B cell (primary cell): Measurements from ENCODE around the gene XPNPEP2. TPM values are rescaled to one million over a fixed set of nuclear protein-coding genes. Genes with fewer than 3 reads are reported as not detected.

Experiments used
- ATAC-seq: fragments of 200-7000 bp; cut with Tn5 transposase; one replicate; pipeline ENCODE4 v1.10.0; 2021; ENCODE audit warnings: low read depth, mild to moderate bottlenecking, moderate number of reproducible peaks, moderate library complexity
- CTCF ChIA-PET: fragments of 350-600 bp; sonication (Branson Sonifier 250); formaldehyde crosslinking; loops from one replicate; lab custom pipeline; 2021; ENCODE audit warnings: antibody characterized with exemption, inconsistent platforms; lab: Charles Lee
- POLR2A ChIA-PET: fragments of 350-600 bp; sonication (Branson Sonifier 250); formaldehyde crosslinking; loops from one replicate; lab custom pipeline; 2021; ENCODE audit warnings: antibody characterized with exemption; lab: Charles Lee
- DNase-seq: peaks from one replicate; pipeline ENCODE4 v3.0.0; 2013
- H2AFZ ChIP-seq: 2 replicates; pipeline ENCODE4 v1.6.1; 2012; ENCODE audit warnings: mild to moderate bottlenecking, low read depth, low read length; ENCODE audit not compliant: insufficient read depth, poor library complexity, severe bottlenecking
- H3K27ac ChIP-seq, 2 donors: 1 replicate in 1 of 2; 2 replicates in 1 of 2; pipeline ENCODE4 v1.5.1; 2012 to 2013; ENCODE audit warnings: low read length in 2 of 2, mild to moderate bottlenecking in 2 of 2, moderate library complexity in 1 of 2
- H3K27me3 ChIP-seq, 4 experiments: fragments of 200-600 bp in 1 of 4; sonication (generic) in 1 of 4; replicated peaks in 1 of 4; 1 replicate in 2 of 4; 2 replicates in 2 of 4; pipeline versions ENCODE4 v1.6.1 to v1.7.0; 2013 to 2016; ENCODE audit warnings: low read length in 3 of 4, mild to moderate bottlenecking in 2 of 4, mixed read lengths in 1 of 4, moderate library complexity in 1 of 4; ENCODE audit not compliant: insufficient read depth in 4 of 4, control insufficient read depth in 3 of 4; ENCODE audit errors: control extremely low read depth in 1 of 4
- H3K36me3 ChIP-seq, 2 experiments: replicated peaks in 1 of 2; 1 replicate in 1 of 2; 2 replicates in 1 of 2; pipeline versions ENCODE4 v1.6.1 to v1.7.1; 2013; ENCODE audit warnings: low read length in 1 of 2; ENCODE audit not compliant: insufficient read depth in 2 of 2, control insufficient read depth in 1 of 2; ENCODE audit errors: control extremely low read depth in 1 of 2, extremely low read depth in 1 of 2
- H3K4me1 ChIP-seq, 2 donors: fragments of 200-600 bp in 1 of 2; sonication (generic) in 1 of 2; 1 replicate in 1 of 2; 2 replicates in 1 of 2; pipeline versions ENCODE4 v1.5.1 to v1.6.1; 2013 to 2017; ENCODE audit warnings: low read length in 2 of 2; ENCODE audit not compliant: control insufficient read depth in 2 of 2, insufficient read depth in 2 of 2
- H3K4me2 ChIP-seq: replicated peaks from 2 replicates; pipeline ENCODE3; 2012; ENCODE audit warnings: mild to moderate bottlenecking, low read depth, low read length; ENCODE audit not compliant: poor library complexity, severe bottlenecking
- H3K4me3 ChIP-seq, 5 experiments: fragments of 200-600 bp in 1 of 5; sonication (generic) in 1 of 5; 1 replicate in 3 of 5; 2 replicates in 2 of 5; pipeline versions ENCODE4 v1.5.1 to v1.7.0; 2011 to 2016; ENCODE audit warnings: low read length in 4 of 5, mild to moderate bottlenecking in 4 of 5, low read depth in 2 of 5, control low read depth in 1 of 5, moderate library complexity in 1 of 5; ENCODE audit not compliant: insufficient read depth in 1 of 5; ENCODE audit errors: control extremely low read depth in 1 of 5, extremely low read depth in 1 of 5
- H3K79me2 ChIP-seq: fragments of 200-600 bp; sonication (generic); one replicate; pipeline ENCODE4 v1.6.0; 2016; ENCODE audit warnings: low read length; ENCODE audit not compliant: control insufficient read depth, insufficient read depth
- H3K9ac ChIP-seq: fragments of 200-600 bp; sonication (generic); 2 replicates; pipeline ENCODE4 v1.6.1; 2017; ENCODE audit warnings: mild to moderate bottlenecking, low read length, moderate library complexity
- H3K9me3 ChIP-seq, 3 donors: one replicate each; pipeline versions ENCODE4 v1.6.1 to v1.7.1; 2013; ENCODE audit warnings: low read length in 2 of 3; ENCODE audit not compliant: control insufficient read depth in 2 of 3, insufficient read depth in 1 of 3; ENCODE audit errors: control extremely low read depth in 1 of 3
- H4K20me1 ChIP-seq: 2 replicates; pipeline ENCODE4 v1.6.0; 2012; ENCODE audit warnings: mild to moderate bottlenecking, low read length; ENCODE audit not compliant: insufficient read depth, control insufficient read depth, poor library complexity, severe bottlenecking
- H3K27ac Mint-ChIP-seq: one replicate; pipeline ENCODE4 v1.8.0; 2021; ENCODE audit warnings: mixed read lengths
- H3K27me3 Mint-ChIP-seq: one replicate; pipeline ENCODE4 v1.8.0; 2021; ENCODE audit warnings: mixed read lengths
- H3K4me1 Mint-ChIP-seq: one replicate; pipeline ENCODE4 v1.8.0; 2021; ENCODE audit warnings: mixed read lengths
- H3K4me3 Mint-ChIP-seq: one replicate; pipeline ENCODE4 v1.8.0; 2021; ENCODE audit warnings: mixed read lengths
- H3K9me3 Mint-ChIP-seq: one replicate; pipeline ENCODE4 v1.8.0; 2022; ENCODE audit warnings: mixed read lengths; ENCODE audit not compliant: insufficient read depth
- CTCF ChIP-seq: fragments of 200-600 bp; IDR thresholded peaks from one replicate; pipeline ENCODE4 v1.8.0; 2022; ENCODE audit warnings: antibody characterized with exemption, mild to moderate bottlenecking
- EZH2 ChIP-seq: IDR thresholded peaks from 2 replicates; pipeline ENCODE4 v1.6.1; 2012; ENCODE audit warnings: borderline replicate concordance, low read depth, mild to moderate bottlenecking, moderate library complexity, low read length; ENCODE audit not compliant: insufficient read depth, poor library complexity, severe bottlenecking
- WGBS: methylation state at CpG from one replicate; pipeline ENCODE4 v1.1.5; 2013; ENCODE audit warnings: missing lambda C conversion rate; ENCODE audit not compliant: insufficient coverage; 5-methylcytosine and 5-hydroxymethylcytosine counted together
- intact Hi-C: fragments of 100-400 bp; cut with micrococcal nuclease; formaldehyde crosslinking; loops from one replicate; pipeline ENCODE4 v1.10.0; 2022
- polyA plus RNA-seq: library from polyadenylated mRNA; depleted of rRNA; stranded (reverse); fragments of >200 nt; gene quantifications from 2 replicates; pipeline ENCODE4 v1.2.3, GENCODE V29; 2012
- total RNA-seq, 2 donors: library from RNA; stranded (reverse); fragments of 120-200 nt in 1 of 2; gene quantifications; 1 replicate in 1 of 2; 2 replicates in 1 of 2; pipeline versions ENCODE4 v1.2.3 to v1.2.4, GENCODE V29; 2013 to 2022

The XPNPEP2 gene
- total and polyA plus RNA-seq, 2 donors (not counting 1 experiment from before 2014, with no cell fraction given): 0.31 TPM; not detected in 1

- H3K27me3 ChIP-seq: no peaks in the 10 kb centered on the region
- H3K4me1 ChIP-seq: peaks cover 47 to 57% of the 10 kb centered on the region in 2 donors
- peak; percentile 39 for DNase-seq
- H4K20me1 ChIP-seq: no peaks in the 10 kb centered on the region
- H3K4me2 ChIP-seq: peak overlapping the region; percentile 21
- no peaks in the 10 kb centered on the region for H3K36me3 ChIP-seq
- Mint-ChIP-seq H3K4me3 (peak overlapping the region; percentile 23), H3K4me1 (peaks cover 48% of the 10 kb centered on the region), H3K9me3 (no peaks in the 10 kb centered on the region), H3K27me3 (no peaks in the 10 kb centered on the region), H3K27ac (peak overlapping the region; percentile 92)
- POLR2A ChIA-PET: interaction anchor here (0.7 to 3.6 kb wide), 6 partner anchors 9 to 26 kb away, joined by 3 to 22 read pairs (median 7); partner anchors contain the start of gene SASH3
- peak overlapping the region; percentile 11 to 55 for H3K27ac ChIP-seq
- no peaks in the 10 kb centered on the region for H3K79me2 ChIP-seq
- intact Hi-C loops: loop anchor here (2.0 kb wide), 2 partner anchors 13 to 21 kb away; no protein-coding TSS in a partner anchor
- H3K4me3 ChIP-seq: no peak overlapping the region
- CTCF ChIA-PET: interaction anchor here (0.7 to 2.9 kb wide), 7 partner anchors 13 to 64 kb away, joined by 3 to 16 read pairs (median 5); partner anchors contain the start of gene SASH3
- ATAC-seq: peak; percentile 34
- no peaks in the 10 kb centered on the region for H3K9me3 ChIP-seq
- H2AFZ ChIP-seq: peak overlapping the region; percentile 5
- TF ChIP-seq EZH2 (no peak), CTCF (no peak)
- H3K9ac ChIP-seq: no peak overlapping the region
- WGBS: 18% methylated on average over 11 of the region's 14 CpGs
These were observed 20.8 kb downstream of the XPNPEP2 start for GRCh38 chrX:129759576-129760061.

- Mint-ChIP-seq H3K27me3 (no peaks in the 10 kb centered on the region), H3K4me3 (no peak overlapping the region), H3K27ac (peak overlapping the region; percentile 92), H3K9me3 (no peaks in the 10 kb centered on the region), H3K4me1 (peaks cover 44% of the 10 kb centered on the region)
- peak overlapping the region; percentile 11 to 55 for H3K27ac ChIP-seq
- H3K9ac ChIP-seq: no peak overlapping the region
- peak overlapping the region; percentile 21 for H3K4me2 ChIP-seq
- H3K79me2 ChIP-seq: no peaks in the 10 kb centered on the region
- CTCF ChIA-PET: interaction anchor here (1.3 to 2.9 kb wide), 4 partner anchors 13 to 63 kb away, joined by 3 to 16 read pairs (median 5); partner anchors contain the start of gene SASH3
- 47% methylated on average over 4 of the region's 9 CpGs for WGBS
- peak; percentile 12 for DNase-seq
- peak overlapping the region; percentile 5 for H2AFZ ChIP-seq
- peaks cover 50 to 53% of the 10 kb centered on the region in 2 donors for H3K4me1 ChIP-seq
- no peaks in the 10 kb centered on the region for H4K20me1 ChIP-seq
- POLR2A ChIA-PET: interaction anchor here (0.7 to 3.6 kb wide), 4 partner anchors 9 to 26 kb away, joined by 3 to 22 read pairs (median 8); partner anchors contain the start of gene SASH3
- no peak overlapping the region for H3K4me3 ChIP-seq
- H3K36me3 ChIP-seq: no peaks in the 10 kb centered on the region
- no peak for TF ChIP-seq CTCF
- TF ChIP-seq EZH2: no peak
- intact Hi-C loops: no loop called here
- ATAC-seq: no peak
- no peaks in the 10 kb centered on the region for H3K9me3 ChIP-seq
- no peaks in the 10 kb centered on the region for H3K27me3 ChIP-seq
These were observed 21.4 kb downstream of the XPNPEP2 start for GRCh38 chrX:129760155-129760554.
